Stimulated activated CD8-positive, alpha-beta memory T cell treated with anti-CD3 and anti-CD28 coated beads, Interleukin-15, amount 100 ng/mL, for 4 hours (primary cell): ENCODE data around the gene KCNH2.
"Not testable (repeated sequence)": the region's sequence is repeated elsewhere in the genome, so short reads cannot be mapped to it uniquely, and the experiment has no call there.

ENCODE experiments used
- DNase-seq, 2 donors: peaks; one replicate each; pipeline ENCODE4 v3.0.0-alpha.2; 2020; ENCODE audit warnings: low read depth in 2 of 2

Gene KCNH2

DNA sequence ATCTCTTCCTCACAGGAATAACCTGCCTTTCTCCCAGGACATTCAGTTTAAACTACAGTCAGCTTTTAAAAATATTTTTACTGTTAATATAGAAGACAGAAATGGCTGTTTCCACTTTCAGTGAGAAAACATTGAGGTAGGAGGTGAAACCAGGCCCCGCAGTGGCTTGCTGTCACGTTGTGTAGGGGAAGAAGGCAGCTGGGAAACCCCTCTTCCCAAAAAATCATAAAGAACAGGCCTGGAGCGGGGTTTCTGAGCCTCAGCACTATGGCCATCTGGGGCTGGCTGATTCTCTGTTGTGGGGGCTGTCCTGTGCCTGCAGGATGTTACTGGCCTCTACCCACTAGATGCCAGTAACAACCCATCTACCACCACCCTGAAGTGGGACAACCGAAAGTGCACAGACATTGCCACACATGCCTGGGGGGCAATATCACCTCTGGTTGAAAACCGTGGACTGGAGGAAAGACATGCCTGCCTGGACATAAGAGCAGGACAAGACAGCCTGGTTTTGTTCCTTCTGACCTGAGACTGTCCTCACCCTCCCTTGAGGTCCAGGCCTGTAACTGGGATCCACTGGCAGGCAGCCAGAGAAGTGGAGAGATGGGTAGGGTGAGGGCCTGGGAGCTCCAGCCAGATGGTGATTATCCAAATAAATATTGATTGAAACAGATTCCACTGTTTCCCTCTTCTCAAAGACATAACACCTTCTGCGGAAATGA lies 43.9 kb downstream of the KCNH2 start:
- DNase-seq, result no peak

DNA sequence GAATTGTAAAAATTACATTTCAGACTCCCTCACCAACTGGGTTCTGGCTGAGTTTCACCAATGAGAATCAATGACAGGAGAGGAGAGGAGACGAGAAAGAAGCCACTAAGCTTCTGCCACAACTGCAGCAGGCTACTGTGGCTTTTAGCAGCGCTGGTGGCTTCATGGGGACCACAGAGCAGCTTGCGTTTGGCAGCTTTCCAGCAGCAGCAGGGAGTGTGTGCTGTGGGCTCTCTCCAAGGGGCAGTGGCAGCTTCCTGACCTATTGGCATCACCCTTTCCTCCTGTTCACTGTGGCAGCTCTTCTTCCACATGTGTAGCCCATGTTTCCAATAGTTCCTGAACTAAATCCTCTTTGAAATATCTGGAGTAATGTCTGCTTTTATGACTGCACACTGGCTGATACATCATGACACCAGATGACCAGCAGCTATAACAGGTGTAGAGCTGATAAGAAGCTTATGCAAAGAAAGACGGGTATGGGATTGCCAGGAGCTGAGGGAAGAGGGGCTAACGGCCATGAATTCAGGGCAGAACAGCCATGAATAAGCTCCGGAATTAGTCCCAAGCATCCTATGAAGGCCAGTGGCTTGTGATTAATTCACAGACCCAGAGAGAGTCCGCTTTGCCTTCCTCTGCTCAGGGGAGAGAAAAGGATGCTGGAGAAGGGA lies 46.8 kb downstream of the KCNH2 start:
- DNase-seq, result no peak

DNA sequence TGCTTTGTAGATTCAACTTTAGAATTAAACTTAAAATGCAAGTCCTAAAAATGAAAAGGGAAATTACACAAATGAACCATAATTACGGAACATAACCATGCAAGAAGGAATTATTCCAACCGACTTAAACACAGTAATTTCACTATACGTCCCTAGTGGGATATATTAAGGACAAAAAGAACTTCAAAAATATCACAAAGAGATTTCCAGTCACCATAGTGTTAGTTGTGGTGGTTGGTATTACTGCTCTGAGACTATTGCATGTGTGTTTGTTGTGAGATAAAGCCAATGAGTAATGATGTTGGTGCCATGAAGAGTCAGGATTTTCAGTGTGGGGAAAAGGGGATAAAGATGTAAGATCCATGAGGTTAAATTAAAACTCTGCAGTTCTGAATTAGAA lies 49.6 kb downstream of the KCNH2 start:
- DNase-seq, result no peak

DNA sequence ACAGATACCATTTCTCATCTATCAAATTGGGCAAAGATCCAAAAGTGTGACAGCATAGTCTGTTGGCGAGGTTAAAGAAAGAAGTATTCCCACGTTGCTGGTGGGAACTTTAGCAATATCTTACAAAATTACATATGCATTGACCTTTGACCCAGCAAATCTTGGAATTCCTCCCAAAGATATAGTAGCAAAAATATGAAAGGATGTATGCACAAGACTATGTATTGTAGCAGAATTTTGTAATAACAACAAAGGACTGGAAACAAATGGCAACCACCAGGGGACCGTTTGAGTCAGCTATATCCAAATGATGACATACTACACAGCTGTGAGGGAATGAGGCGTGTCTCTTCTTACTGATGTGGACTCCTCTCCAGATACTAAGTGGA lies 50.2 kb downstream of the KCNH2 start:
- DNase-seq, result no peak

DNA sequence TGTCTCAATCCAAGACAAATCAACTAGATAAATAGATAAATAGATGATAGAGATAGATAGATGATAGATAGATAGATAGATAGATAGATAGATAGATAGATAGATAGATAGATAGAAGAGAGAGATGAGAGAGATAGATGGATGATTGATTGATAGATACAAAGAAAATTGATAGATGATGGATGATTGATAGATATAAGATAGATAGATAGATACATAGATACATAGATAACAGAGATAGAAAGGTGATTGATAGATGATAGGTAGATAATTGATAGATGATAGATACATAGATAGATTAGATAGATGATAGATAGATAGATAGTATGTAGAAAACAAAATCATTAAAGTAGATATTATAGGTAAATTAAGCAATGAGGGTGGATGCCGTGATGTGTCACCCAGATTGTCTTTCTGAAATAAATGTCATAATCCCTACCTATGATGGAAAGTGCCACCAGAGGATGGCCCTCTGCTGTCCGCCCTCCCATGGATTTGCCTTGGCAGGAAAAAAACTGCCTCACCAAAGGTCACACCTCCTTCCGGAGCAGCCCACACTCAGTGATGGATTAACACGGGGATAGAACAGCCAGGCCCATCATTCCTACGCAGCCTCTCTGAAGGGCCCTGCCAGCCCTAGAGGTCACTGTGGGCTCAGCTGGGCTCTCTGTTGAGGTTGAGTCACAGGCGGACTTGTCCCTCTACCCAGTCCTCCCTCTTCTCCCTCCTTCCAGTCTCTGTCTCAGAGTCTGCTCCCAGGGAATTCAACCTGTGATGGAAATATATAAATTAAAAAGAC lies 50.8 kb downstream of the KCNH2 start:
- DNase-seq, result no peak

DNA sequence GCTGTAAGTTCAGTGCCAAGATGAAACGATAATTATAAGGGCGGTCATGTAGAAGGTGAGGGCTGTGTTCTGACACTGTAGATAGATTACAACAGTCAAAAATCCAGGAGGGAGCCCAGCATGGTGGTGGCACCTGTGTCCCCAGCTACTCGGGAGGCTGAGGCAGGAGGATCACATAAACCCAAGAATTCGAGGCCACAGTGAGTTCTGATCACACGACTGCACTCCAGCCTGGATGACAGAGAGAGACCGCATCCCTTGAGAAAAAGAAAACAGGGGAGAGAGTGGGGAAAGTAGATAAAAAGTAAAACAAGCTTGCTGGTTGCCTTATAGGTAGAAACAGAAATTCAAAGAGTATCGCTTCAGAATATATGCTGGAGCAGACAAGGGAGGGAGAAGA lies 52.1 kb downstream of the KCNH2 start:
- DNase-seq, result no peak

DNA sequence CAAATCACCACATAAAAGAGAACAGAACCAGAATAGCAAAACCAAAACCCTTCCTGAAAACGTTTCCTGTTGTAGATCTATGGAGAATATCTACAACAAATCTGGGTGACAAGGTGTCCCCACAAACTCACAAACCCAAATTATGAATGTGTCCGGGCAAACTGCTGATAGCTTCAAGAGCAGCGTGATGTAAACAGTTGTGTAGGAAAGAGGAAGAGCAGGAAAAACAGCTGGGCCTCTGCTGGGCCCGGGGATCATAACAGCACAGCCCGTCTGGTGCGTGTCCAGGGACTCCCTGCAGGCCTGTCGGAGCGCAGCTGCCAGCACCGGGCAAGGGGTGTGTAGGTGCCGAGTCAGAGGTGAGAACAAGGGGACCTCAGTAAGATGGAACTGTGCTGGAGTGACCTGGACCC lies 53.7 kb downstream of the KCNH2 start:
- no peak for DNase-seq

DNA sequence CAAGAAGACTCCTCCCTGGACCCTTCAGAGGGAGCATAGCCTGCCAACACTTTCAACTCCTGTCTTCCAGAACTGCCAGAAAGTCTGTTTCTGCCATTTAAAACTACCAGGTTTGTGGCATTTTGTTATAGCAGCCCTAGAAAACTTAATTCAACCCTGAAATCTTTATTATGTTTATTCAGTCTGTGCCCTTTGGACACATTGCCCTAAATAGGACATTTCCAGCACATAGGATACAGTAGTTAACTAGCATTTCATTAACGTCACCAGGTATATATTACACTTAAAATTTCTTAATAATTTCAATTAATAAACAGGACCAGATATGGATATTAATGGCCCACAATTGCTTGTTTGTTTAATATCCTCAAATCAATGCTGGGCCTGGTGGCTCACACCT lies 54.3 kb downstream of the KCNH2 start:
- no peak for DNase-seq

DNA sequence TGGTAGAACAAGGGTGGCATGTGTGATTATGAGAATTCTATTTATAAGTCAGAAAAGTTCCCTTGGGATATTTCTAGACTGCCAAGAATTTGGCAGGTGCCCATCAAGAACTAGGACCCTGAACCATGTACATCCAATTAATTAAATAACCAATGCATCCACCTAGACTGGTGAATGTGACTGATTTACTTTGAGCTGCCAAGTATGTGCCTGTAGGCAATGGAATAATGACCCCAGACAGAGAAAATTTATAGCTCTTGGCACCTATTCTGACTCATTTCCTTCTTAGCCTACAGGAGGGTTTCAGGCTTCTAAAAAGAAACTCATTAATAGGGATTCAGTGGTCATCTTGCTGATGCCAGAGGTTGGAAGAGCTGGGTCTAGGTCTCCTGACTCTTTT lies 54.9 kb downstream of the KCNH2 start:
- DNase-seq, result no peak

DNA sequence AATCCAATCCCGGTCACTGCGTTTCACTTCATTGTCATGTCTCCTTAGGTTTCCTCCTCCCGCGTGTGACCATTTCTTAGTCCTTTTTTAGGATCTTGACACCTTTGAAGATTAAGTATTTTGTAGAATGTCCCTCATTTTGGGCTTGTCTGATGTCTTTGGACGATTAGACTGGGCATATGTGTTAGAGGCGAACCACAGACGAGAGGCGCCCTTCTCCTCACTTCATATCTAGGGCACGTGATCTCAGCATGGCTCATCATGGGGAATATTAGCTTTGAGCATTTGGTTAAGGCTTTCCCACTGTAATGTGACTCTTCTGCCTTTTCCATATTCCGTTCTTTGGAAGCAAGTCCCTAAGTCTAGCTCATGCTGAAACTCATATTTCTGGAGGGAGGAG lies 59.0 kb downstream of the KCNH2 start:
- DNase-seq, result no peak

DNA sequence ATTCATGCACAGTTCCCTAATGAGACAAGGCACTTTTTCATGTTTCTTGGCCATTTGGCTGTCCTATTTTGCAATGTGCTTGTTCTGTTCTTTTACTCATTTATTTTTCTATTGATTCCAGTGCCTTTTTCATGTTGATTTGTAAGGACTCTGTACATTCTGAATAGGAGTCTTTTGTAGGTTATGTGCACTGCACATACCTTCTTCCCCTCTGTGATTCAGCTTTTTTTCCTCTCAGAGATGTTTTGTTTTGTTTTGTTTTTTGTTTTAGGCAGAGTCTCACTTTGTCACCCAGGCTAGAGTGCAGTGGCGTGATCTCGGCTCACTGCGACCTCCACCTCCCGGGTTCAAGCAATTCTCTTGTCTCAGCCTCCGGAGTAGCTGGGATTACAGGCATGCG lies 59.7 kb downstream of the KCNH2 start:
- DNase-seq, result no peak

DNA sequence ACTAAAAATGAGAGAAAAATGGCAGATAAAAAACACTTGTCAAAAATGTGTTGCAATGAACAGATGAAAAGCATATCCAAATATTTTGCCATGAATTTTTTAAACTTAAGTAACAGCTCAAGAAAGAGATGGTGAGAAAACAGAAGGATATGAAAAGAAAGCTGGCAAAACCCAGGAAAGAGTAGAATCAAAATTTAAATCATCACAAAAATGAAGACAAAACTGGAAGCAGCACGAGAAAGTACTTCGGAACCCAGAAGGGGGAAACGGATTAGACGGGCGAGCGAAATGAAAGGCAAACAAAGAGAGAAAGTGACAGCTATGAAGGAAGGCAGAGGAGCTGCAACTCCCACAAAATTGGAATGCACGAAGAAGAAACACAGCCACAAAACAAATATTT lies 60.2 kb downstream of the KCNH2 start:
- DNase-seq, result no peak

DNA sequence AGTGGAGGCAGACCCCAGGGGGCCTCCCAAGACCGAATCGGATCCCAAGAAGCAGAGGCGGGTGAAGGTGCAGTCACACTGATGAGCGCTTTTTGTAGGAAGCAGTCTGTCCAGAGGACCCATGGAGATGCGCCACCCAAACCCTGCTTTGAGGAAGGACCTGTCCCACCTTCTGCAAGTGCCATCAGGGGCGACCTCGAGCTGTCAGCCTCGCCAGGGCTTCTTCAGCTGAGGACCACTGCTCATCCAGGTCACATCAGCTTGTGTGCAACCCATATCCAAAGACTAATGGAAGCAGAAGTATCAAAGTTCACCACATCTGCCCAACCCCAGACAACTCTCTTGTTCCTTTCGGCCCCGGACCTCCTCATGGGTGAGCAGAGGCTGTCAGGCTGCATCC lies 61.5 kb downstream of the KCNH2 start:
- no peak for DNase-seq

DNA sequence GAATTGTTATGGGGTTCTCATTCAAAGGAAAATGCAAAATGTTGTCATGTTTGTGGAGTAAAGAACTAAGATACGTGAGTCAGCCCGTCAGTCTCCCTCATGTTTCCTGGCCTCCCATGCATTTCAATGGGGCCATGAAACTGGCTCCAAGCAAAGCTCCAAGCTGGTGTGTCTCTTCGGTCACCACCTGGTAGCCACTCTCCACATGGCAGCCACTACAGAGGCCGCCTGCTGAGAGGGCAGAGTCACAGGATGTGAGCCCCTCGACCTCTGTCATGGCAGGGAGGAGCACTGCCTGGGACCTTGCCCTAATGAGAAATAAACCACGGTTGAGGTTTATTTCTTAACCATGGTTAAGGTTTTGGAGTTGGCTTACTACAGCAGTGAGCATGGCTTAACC lies 63.2 kb downstream of the KCNH2 start:
- DNase-seq, result no peak

DNA sequence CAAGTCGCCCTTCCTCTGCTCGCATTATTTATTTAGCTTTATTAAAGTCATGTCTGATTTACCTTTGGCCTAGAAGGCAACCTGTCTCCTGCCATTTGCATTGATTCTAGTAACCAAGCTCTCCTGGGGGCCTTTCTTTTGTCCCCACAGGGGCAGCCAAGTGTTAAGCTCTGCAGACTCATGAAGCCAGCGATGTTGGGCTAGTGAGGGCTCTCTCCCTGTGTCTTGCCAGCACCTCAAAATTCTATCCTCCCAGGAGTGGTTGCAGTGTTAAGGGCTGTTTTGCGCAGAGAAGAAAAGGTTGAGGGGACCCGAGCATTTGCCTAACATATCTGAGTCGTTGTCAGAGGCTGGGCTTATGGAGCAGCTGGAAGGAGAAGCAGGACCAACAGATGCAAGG lies 63.9 kb downstream of the KCNH2 start:
- DNase-seq, result no peak

DNA sequence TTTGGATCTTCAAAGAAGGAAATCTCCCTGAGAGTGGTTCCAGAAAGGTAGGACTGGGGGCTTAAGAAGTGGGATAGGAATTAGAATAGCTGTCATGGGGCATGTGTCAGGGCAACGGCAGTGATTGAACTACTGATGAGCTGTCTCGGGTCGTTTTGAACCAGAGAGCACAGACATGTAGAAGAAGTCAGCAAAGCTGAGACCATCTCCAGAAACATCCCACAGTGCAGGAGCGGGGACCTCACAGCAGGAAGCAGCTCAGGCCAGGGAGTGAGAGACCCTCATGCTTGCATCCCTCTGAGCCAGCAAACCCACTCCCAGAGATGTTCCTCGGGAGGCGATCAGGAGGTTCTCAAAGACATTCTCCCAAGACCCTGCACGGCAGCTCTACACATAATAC lies 65.7 kb downstream of the KCNH2 start:
- DNase-seq, result no peak

DNA sequence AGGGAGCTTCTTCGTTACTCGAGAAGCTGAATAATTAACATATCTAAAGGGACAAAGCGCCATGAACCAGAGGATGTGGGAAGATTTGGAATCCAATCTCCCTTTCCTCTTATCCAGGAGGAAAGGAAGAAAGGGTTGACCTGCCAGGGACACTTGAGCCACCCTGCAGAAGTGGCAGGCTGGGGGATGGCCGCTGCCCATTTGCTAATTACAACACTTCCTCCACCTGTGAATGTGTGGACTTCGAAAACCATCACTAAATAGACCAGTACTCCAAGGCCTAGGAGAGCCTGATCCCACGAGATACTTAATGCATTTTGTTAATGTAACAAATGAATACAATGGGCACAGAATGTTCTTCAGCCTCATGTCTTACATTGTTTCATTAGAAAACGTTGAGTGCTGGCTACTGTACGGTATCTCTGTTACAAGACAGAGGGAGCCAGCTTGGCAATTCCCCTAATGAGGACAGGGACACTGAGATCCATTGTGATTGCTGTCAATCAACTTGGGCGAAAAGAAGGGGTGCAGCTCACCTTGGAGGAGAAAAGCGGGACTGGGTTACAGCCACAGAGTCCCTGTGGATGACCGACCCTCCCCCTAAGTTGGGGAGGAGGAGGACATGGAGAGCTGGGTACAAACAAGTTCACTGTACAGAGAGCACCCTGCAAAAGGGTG lies 66.4 kb downstream of the KCNH2 start:
- no peak for DNase-seq

DNA sequence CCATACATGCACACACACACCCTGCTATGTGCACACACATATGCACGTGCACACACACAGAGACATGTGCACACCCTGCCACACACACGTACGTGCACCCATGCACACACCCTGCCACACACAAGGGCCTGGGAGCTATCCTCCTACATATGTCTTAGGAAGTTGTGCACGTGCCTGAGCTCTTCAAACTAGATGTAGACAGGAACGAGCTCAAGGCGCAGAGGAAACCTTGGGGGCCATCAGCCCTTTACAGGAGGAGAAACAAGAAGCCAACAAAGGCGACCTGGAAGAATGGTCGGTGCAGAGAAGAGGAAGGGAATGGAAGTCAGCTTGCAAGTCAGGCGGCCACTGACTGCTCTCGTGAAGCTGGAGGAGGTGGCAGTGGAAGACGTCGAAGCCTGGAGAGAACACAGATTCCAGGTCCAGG lies 67.1 kb downstream of the KCNH2 start:
- DNase-seq, result no peak

DNA sequence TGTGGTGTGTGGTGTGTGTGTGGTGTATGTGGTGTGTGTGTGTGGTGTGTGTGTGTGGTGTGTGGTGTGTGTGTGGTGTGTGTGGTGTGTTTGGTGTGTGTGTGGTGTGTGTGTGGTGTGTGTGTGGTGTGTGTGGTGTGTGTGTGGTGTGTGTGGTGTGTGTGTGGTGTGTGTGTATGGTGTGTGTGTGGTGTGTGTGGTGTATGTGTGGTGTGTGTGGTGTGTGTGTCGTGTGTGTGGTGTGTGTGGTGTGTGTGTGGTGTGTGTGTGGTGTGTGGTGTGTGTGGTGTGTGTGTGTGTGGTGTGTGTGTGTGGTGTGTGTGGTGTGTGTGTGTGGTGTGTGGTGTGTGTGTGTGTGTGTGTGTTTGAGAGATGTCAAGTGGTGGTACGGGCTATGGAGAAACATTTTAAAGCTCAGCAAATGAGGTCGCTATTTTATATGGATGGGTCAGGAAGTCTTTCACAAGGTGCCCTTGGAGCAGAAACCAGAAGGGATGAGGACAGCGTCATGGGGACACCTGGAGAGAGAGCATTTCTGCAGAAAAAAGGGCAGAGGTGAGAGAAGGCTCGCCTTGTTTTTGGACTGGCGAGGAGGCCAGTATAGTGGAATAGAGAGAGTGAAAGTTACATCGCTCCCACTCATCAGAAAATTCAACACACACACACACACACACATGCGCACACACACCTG lies 67.7 kb downstream of the KCNH2 start:
- not testable (repeated sequence) for DNase-seq

DNA sequence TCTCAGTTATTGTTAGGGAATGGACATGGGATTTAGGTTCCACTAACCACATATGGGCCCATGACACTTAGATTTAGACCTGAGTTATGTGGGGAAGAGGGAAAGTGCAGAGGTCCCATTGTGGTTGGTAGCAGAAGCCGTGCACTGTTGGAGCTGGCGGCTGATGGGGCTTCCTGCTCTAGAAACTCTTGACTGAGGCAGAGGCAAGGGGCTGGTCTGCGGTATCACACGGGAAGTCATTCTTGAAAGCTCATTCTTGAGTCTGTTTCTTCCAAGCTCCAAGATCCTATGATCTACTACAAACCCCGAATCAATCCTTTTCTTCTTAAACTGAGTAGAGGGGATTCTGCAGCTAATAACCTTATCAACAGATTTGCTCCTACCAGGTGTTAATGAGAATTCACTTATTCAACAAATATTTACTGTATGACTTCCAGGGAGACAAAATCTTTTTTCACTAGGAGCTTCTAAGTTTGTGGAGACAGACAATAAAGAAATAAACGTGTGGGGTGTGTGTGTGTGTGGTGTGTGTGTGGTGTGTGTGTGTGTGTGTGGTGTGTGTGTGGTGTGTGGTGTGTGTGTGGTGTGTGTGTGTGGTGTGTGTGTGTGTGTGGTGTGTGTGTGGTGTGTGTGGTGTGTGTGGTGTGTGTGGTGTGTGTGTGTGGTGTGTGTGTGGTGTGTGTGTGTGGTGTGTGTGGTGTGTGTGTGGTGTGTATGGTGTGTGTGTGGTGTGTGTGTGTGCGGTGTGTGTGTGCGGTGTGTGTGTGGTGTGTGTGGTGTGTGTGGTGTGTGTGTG lies 68.7 kb downstream of the KCNH2 start:
- peak in 1 of 2 donors; percentile 13 for DNase-seq

DNA sequence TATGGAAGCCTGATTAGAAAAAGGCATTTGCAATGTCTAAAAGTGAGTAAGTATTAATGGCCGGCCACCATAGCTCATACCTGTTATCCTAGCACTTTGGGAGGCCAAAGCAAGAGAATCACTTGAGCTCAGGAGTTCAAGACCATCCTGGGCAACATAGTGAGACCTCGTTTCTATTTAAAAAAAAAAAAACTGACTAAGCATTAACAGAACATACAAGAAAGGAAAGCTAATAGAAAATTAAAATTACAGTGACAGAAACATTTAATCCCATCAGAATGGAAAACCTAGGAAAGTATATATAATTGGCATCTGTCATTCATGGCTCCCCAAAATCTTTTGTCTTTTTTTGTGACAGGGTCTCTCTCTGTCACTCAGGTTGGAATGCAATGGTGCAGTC lies 69.9 kb downstream of the KCNH2 start:
- no peak for DNase-seq
